ENCODE results near the gene ZNF497.

DNA sequence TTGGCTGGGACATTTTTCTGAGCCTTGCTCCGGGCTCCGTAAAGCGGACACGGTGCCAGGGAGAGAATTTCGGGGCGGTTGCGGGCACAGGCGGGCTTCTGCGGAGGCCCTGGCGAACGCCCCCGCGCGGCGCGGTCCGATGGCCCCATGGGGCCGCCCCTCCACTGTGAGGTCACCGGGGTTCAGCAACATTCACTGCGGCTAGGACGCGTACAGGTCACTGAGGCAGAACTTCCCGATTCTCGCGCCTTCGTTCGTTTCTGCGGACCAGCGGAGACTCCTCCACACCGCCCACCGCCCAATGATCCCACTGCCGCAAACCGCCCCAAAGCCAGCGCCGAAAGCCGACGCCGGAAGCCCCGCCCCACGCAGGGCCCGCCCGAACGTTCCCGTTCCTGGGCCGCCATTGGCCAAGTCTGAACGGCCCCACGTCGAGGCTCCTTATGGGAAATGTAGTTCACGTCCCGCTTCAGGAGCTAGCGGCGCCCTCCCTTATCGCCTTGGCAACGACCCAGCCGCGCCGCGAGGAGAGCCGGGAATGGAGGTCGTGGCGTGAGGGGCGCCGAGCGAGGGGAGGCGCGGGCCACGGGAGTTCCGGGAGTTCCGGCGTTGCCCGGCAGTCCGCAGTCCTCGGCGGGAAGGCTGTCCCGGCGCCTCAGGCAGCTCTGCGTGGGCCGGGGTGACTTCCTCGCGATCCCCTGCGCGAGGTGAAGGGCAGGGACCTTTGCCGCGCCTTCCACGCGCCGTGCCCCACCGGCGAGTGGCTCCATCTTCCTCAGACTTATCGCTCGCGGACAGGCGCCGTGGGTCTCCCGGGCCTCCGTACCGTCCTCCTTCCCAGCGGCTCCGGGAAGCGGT, 45.8 kb upstream of the ZNF497 start, which contains the start of gene ZNF584:
- TF ChIP-seq, protein P1, sequence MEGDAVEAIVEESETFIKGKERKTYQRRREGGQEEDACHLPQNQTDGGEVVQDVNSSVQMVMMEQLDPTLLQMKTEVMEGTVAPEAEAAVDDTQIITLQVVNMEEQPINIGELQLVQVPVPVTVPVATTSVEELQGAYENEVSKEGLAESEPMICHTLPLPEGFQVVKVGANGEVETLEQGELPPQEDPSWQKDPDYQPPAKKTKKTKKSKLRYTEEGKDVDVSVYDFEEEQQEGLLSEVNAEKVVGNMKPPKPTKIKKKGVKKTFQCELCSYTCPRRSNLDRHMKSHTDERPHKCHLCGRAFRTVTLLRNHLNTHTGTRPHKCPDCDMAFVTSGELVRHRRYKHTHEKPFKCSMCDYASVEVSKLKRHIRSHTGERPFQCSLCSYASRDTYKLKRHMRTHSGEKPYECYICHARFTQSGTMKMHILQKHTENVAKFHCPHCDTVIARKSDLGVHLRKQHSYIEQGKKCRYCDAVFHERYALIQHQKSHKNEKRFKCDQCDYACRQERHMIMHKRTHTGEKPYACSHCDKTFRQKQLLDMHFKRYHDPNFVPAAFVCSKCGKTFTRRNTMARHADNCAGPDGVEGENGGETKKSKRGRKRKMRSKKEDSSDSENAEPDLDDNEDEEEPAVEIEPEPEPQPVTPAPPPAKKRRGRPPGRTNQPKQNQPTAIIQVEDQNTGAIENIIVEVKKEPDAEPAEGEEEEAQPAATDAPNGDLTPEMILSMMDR (IDR thresholded peaks at IDR 0.05; ENCODE audit: low read depth, low read length, missing input control), result no peak
- TF ChIP-seq NR2F2 (IDR thresholded peaks at IDR 0.05) (no peak), MAX (IDR thresholded peaks at IDR 0.05) (no peak), YY1 (IDR thresholded peaks at IDR 0.05) (peak; percentile 96)

Measured in liver (tissue), 3 donors.